KG1 (cell line): ENCODE measurements around the gene GIMD1.
A peak's percentile ranks its signal among the peaks of the same experiment; 100 is the strongest.
"Not testable (repeated sequence)": the region's sequence is repeated elsewhere in the genome, so short reads cannot be mapped to it uniquely, and the experiment has no call there.

Experiments used
- DNase-seq: peaks from one replicate; lab custom pipeline; 2025; lab: John Stamatoyannopoulos, UW

GIMD1 gene

DNA sequence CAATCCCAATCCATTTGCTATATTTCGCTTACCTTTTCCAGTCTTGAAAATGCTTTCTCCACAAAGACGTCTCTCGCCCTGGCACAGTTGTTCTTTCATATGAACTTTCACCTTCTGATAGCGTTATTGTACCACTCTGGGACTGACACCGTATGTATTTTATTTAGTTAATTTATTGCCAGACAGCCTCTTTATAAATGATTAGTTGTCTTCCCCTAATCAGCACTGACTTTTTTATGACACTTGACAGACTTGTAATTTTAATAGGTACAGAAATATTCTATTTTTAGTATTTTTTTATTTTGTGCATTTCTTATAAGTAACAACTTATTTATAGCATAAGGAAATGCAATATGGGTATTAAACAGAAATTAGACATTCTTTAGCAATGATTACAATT, at the start of gene GIMD1:
TSS of gene GIMD1 (minus strand) at position 101 of the 400 bp plus-strand sequence. CDS start 1,343 bp downstream, outside the sequence.
- DNase-seq, result no peak

DNA sequence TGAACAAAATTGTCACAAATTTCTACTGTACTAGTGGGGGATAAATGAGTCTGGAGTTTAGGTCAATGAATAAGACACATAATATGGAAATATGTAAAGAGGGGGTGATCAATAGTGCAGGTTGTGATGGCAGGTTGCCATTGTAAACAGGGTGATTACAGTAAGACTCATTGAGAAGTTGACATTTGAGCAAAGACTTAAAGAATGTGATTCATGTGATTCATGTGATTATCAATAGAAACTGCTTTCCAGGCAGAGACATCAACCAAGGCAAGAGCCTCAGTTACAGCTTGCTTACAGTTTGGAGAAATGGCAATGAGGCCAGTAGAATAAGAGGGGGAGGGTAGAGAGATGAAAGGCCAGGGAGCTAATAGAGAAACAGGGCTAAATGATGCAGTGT, 45.8 kb upstream of the GIMD1 start:
- DNase-seq, result no peak

- no peak for DNase-seq
Observed at GRCh38 chr4:106409901-106410889, 41.6 kb upstream of the GIMD1 start.

DNA sequence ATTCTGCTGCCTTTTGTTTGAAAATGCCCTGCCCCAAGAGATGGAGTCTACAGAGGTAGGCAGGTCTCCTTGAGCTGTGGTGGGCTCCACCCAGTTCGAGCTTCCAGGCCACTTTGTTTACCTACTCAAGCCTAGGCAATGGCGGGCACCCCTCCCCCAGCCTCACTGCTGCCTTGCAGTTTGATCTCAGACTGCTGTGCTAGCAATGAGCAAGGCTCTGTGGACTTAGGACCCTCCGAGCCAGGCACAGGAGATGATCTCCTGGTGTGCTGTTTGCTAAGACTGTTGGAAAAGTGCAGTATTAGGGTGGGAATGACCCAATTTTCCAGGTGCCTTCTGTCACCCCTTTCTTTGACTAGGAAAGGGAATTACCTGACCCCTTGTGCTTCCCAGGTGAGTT, 39.4 kb upstream of the GIMD1 start:
- DNase-seq, result not testable (repeated sequence)

DNA sequence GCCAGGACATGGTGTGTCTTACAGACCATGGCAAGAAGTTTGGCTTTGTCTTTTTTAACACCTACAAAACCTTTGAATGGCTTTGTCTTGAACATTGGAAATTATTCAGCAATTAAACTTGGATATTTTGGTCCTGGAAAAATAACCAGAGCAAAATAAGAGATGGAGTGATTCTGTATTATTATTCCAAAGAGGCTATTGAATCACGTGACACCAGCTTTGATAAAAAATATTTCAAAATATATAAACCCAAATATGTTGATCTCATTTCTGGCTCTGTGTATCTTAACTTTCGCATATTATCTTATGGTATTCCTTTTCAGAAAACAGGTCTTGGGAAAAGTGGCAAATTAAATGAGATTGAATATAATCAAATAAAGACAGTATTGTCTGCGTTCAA, 32.6 kb upstream of the GIMD1 start:
- no peak for DNase-seq

DNA sequence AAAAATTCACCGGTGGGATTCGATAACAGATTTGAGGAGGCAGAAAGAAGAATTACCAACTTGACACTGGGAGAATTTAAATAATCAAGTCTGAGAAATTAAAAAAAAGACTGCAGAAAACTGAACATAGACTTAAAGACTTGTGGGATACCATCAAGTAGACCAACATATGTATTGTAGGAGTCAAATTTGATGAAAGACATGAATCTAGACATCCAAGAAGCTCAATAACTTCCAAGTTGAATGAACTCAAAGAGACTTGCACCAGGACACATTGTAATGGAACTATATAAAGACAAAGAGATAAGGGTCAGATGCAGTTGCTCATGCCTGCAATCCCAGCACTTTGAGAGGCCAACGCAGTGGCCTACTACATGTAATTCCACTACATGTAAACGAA, 30.3 kb upstream of the GIMD1 start:
- DNase-seq, result not testable (repeated sequence)

DNA sequence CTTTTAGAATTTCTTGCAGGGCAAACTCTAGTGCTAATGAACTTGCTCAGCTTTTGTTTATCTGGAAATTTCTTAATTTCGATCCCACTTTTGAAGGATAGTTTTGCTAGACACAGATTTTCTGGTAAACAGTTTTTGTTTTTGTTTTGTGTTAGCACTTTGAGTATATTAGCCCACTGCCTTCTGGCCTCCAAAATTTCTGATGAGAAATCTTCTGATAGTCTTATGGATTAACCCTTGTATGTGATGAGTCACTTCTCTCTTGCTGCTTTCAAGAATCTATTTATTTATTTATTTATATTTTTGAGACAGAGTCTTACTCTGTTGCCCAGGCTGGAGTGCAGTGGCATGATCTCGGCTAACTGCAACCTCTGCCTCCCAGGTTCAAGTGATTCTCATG, 27.0 kb upstream of the GIMD1 start:
- no peak for DNase-seq

- DNase-seq, result no peak
Observed at GRCh38 chr4:106385853-106386393, 17.3 kb upstream of the GIMD1 start.

- DNase-seq, result no peak
Observed at GRCh38 chr4:106384878-106385277, 16.3 kb upstream of the GIMD1 start.

DNA sequence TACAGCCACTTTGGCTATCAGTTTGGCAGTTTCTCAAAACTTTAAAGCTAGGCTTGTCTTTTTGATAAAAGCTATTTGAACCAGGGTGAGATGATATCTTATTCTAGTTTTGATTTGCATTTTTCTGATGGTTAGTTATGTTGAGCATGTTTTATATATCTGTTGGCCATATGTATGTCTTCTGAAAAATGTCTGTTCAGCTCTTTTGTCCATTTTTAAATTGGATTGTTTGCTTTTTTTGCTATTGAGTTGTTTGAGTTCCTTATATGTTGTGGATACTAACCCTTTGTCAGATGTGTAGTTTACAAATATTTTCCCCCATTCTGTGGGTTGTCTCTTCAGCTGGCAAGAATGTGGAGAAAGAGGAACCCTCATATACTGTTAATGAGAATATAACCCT, 11.6 kb upstream of the GIMD1 start:
- no peak for DNase-seq

DNA sequence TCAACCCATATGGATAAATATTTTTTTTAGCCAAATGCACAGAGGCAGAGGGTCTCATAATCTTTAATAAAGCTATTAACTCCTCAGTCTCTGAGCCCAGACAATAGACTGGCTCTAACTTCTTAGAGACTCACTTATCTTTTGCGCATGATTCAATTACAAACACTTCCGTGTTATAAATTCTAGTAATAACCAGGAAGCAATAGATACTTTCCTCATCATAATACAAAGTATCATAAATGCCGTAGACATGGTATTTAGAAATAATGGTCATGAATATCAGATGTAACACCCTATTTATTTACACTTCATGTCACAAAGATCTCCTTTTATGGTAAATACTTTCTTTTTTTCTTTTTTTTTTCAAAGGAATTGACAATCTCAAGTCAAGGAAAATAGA, 4.4 kb upstream of the GIMD1 start:
- DNase-seq, result no peak

GRCh38 chr4:106371161-106371560, 2.6 kb upstream of the GIMD1 start:
- no peak for DNase-seq

DNA sequence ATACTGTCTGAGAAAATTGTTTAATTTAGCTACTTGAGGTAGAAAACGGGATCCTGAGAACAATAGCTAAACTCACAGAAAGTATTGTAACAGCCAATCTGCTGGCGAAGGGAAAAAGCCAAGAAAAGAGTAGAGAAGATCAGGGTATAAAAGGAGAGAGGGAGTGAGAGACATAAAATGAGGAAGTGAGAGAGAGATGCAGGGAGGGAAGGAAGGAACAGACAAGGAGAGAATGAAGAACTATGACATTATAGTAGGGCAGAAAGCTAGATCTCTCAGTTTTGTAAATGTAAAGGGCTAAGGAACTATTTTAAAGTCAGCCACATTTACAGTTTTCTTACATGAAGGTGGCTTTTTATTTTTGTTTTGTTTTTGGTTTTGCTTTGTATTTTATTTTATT, 1.6 kb upstream of the GIMD1 start:
- DNase-seq, result no peak

GRCh38 chr4:106369456-106370060, 980 bp upstream of the GIMD1 start:
- DNase-seq, result peak; percentile 44

GRCh38 chr4:106367072-106367471, 1.5 kb downstream of the GIMD1 start:
- no peak for DNase-seq

- no peak for DNase-seq
Observed at GRCh38 chr4:106366026-106366425, 2.6 kb downstream of the GIMD1 start.

GRCh38 chr4:106365613-106366012, 3.0 kb downstream of the GIMD1 start:
- DNase-seq, result no peak

GRCh38 chr4:106364282-106364681, 4.3 kb downstream of the GIMD1 start:
- no peak for DNase-seq

DNA sequence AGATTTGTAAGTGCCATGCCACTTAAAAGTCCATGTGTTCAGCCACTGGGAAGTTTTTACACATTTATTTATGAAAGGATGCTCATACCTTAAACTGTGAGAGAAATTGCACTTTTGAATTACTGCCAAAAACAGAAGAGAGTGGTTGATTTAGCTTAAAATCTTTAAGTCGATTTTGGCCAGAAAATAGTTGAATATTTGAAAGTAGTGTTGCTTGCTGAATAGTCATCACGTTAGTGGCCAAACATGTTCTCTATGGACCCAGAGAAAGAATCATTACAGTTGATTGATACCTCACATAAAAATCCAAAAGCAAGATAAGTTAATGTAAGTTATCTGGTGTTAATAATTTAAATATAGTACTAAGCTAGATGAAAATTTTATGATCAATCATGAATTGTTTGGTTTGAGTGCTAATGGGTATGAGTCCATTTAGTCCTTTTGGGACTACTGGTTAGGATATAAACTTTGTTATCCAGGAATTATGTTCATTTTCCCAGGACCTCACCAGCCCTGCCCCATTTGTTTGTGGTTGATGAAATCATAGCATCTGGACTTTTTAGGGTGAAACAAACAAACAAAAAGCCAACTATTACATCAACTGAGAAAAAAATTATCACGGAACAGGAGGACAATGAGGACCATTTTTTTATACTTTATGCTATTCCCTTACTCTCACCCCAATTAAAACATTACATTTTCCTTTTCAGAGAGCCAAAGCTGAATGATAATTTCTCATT, 6.3 kb downstream of the GIMD1 start:
- no peak for DNase-seq

- DNase-seq, result no peak
Observed at GRCh38 chr4:106358899-106359298, 9.7 kb downstream of the GIMD1 start.

DNA sequence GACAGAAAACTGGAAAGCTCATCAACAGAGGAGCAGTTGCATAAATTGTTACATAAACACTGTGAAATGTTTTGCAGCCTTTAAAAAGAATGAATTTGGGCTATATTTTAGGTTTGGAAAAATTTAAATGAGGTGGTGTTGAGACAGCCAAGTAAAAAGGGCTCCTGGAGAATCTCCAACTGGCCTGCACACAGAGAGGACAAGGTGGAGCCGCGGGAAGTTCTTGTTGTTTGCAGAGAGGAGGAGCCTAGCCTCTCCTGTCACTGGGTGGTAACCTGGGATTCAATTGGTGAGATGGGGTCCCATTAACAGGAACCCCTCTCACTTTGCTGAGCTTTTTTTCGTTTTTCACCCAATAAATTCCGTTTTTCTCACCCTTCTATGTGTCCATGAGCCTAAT, 13.4 kb downstream of the GIMD1 start:
- no peak for DNase-seq

DNA sequence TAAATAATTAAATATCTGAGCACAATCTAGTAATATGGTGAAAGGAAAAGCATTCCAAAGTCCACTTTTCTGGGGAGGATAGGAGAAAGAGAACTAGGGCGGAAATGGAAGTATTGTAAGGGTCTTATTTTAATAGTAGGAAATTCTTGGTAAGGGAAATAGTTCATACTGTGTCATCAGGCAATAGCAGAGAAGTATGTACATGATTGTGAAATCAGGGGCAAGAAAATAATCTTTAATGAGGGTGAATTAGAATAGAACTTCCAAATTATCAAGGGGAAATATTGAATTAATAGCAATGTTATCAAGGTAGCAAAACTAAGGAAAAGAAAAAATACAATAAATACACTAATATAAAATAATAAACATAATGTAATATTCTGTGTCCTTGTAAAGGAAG, 14.8 kb downstream of the GIMD1 start:
- no peak for DNase-seq
